ENCODE measurements around the gene DYNLT1. TPM values are rescaled to one million over a fixed set of nuclear protein-coding genes. Genes with fewer than 3 reads are reported as not detected.
A peak's percentile ranks its signal among the peaks of the same experiment; 100 is the strongest.
"Not testable (repeated sequence)": the region's sequence is repeated elsewhere in the genome, so short reads cannot be mapped to it uniquely, and the experiment has no call there.

Gene DYNLT1
- total and polyA plus RNA-seq, 2 experiments from 2014 or later, result 82.6 to 219 TPM

- TF ChIP-seq EZH2phosphoT487 (IDR thresholded peaks at IDR 0.05; ENCODE audit: low read depth, severe bottlenecking, unreplicated experiment) (no peak), EZH2 (IDR thresholded peaks at IDR 0.05; ENCODE audit: borderline replicate concordance) (no peak), CTCF (IDR thresholded peaks at IDR 0.05; ENCODE audit: poor library complexity) (no peak)
- no peak for DNase-seq (ENCODE audit: low spot score)
- WGBS (ENCODE audit: low lambda C conversion rate, missing lambda C conversion rate), result 95% methylated on average over 17 of the region's 17 CpGs
- no peaks in the 10 kb centered on the region for H3K9me3 ChIP-seq (ENCODE audit: low read depth)
- no peak overlapping the region for H2AFZ ChIP-seq
- H3K4me2 ChIP-seq, result no peak overlapping the region
- H3K27ac ChIP-seq, result no peak overlapping the region
- peaks cover 2% of the 10 kb centered on the region for H3K36me3 ChIP-seq (replicated peaks; ENCODE audit: insufficient read depth, low read depth)
- no peaks in the 10 kb centered on the region for H3K4me1 ChIP-seq (ENCODE audit: insufficient read depth)
- H3K27me3 ChIP-seq, result no peaks in the 10 kb centered on the region
- H3K9me2 ChIP-seq (replicated peaks; ENCODE audit: insufficient read depth), result no peaks in the 10 kb centered on the region
- no peaks in the 10 kb centered on the region for H3K79me2 ChIP-seq
- H3K4me3 ChIP-seq, result no peak overlapping the region
- no peaks in the 10 kb centered on the region for H4K20me1 ChIP-seq (ENCODE audit: insufficient read depth, poor library complexity, severe bottlenecking)
Observed at GRCh38 chr6:158619922-158620801, 24.4 kb downstream of the DYNLT1 start.

GRCh38 chr6:158618289-158618688 is 26.3 kb downstream of the DYNLT1 start:
- H3K9me3 ChIP-seq (ENCODE audit: low read depth); H3K36me3 ChIP-seq (replicated peaks; ENCODE audit: insufficient read depth, low read depth); H3K79me2 ChIP-seq; H3K4me3 ChIP-seq; H3K4me1 ChIP-seq (ENCODE audit: insufficient read depth); DNase-seq (ENCODE audit: low spot score); H3K27me3 ChIP-seq; H2AFZ ChIP-seq; H4K20me1 ChIP-seq (ENCODE audit: insufficient read depth, poor library complexity, severe bottlenecking); H3K4me2 ChIP-seq; H3K27ac ChIP-seq; H3K9me2 ChIP-seq (replicated peaks; ENCODE audit: insufficient read depth): not testable (repeated sequence)
- 97% methylated on average over 3 of the region's 3 CpGs for WGBS (ENCODE audit: low lambda C conversion rate, missing lambda C conversion rate)

GRCh38 chr6:158614606-158615005 is 29.9 kb downstream of the DYNLT1 start:
- WGBS (ENCODE audit: low lambda C conversion rate, missing lambda C conversion rate), result 92% methylated on average over 3 of the region's 3 CpGs
- H3K4me2 ChIP-seq; H4K20me1 ChIP-seq (ENCODE audit: insufficient read depth, poor library complexity, severe bottlenecking); H3K4me3 ChIP-seq; H3K36me3 ChIP-seq (replicated peaks; ENCODE audit: insufficient read depth, low read depth); H3K27me3 ChIP-seq; DNase-seq (ENCODE audit: low spot score); H2AFZ ChIP-seq; H3K79me2 ChIP-seq; H3K9me3 ChIP-seq (ENCODE audit: low read depth); H3K27ac ChIP-seq; H3K4me1 ChIP-seq (ENCODE audit: insufficient read depth); H3K9me2 ChIP-seq (replicated peaks; ENCODE audit: insufficient read depth): not testable (repeated sequence)

- DNase-seq (ENCODE audit: low spot score), result peak; percentile 73
- no peak overlapping the region for H2AFZ ChIP-seq
- H3K9me2 ChIP-seq (replicated peaks; ENCODE audit: insufficient read depth), result no peaks in the 10 kb centered on the region
- peaks cover 5% of the 10 kb centered on the region for H3K36me3 ChIP-seq (replicated peaks; ENCODE audit: insufficient read depth, low read depth)
- no peaks in the 10 kb centered on the region for H3K27me3 ChIP-seq
- peak overlapping the region; percentile 83 for H3K27ac ChIP-seq
- 27% methylated on average over 14 of the region's 14 CpGs for WGBS (ENCODE audit: low lambda C conversion rate, missing lambda C conversion rate)
- peak overlapping the region; percentile 66 for H3K4me2 ChIP-seq
- H3K4me1 ChIP-seq (ENCODE audit: insufficient read depth), result peaks cover 9% of the 10 kb centered on the region
- TF ChIP-seq EZH2 (IDR thresholded peaks at IDR 0.05; ENCODE audit: borderline replicate concordance) (no peak), EZH2phosphoT487 (IDR thresholded peaks at IDR 0.05; ENCODE audit: low read depth, severe bottlenecking, unreplicated experiment) (no peak), CTCF (IDR thresholded peaks at IDR 0.05; ENCODE audit: poor library complexity) (no peak)
- no peak overlapping the region for H3K4me3 ChIP-seq
- peaks cover 3% of the 10 kb centered on the region for H3K79me2 ChIP-seq
- H3K9me3 ChIP-seq (ENCODE audit: low read depth), result no peaks in the 10 kb centered on the region
- no peaks in the 10 kb centered on the region for H4K20me1 ChIP-seq (ENCODE audit: insufficient read depth, poor library complexity, severe bottlenecking)
Observed at GRCh38 chr6:158611541-158612370, 32.8 kb downstream of the DYNLT1 start.
